GM08714 (cell line): ENCODE results near the gene VAPA.
A peak's percentile ranks its signal among the peaks of the same experiment; 100 is the strongest.

ENCODE experiments used
- H3K4me3 ChIP-seq: fragments of 200-500 bp; sonication (Bioruptor generic); 2 replicates; pipeline ENCODE4 v1.5.1; 2014; ENCODE audit warnings: mild to moderate bottlenecking, low read length, inconsistent platforms
- ZNF274 ChIP-seq: IDR thresholded peaks from 2 replicates; pipeline ENCODE4 v1.6.1; 2012; ENCODE audit warnings: mild to moderate bottlenecking, low read depth, low read length

VAPA gene

GRCh38 chr18:9913526-9914333 is at the start of gene VAPA:
TSS of gene VAPA (plus strand) at chr18:9914016. CDS start at chr18:9914257, 241 bp downstream.
- TF ChIP-seq ZNF274 = no peak
- peak within 1 kb of the TSS; percentile 84 for H3K4me3 ChIP-seq

- H3K4me3 ChIP-seq = no peak overlapping the region
- TF ChIP-seq ZNF274 = no peak
Observed at GRCh38 chr18:9865764-9866490, 47.9 kb upstream of the VAPA start.

- H3K4me3 ChIP-seq = no peak overlapping the region
- TF ChIP-seq ZNF274 = no peak
Observed at GRCh38 chr18:9866627-9867026, 47.2 kb upstream of the VAPA start.

- no peak overlapping the region for H3K4me3 ChIP-seq
- TF ChIP-seq ZNF274 = no peak
Observed at GRCh38 chr18:9867071-9867594, 46.7 kb upstream of the VAPA start.

- H3K4me3 ChIP-seq = no peak overlapping the region
- no peak for TF ChIP-seq ZNF274
Observed at GRCh38 chr18:9868857-9869714, 44.7 kb upstream of the VAPA start.

GRCh38 chr18:9869715-9870430 is 43.9 kb upstream of the VAPA start:
- TF ChIP-seq ZNF274 = no peak
- H3K4me3 ChIP-seq = no peak overlapping the region

GRCh38 chr18:9870431-9871008 is 43.3 kb upstream of the VAPA start:
- H3K4me3 ChIP-seq = no peak overlapping the region
- TF ChIP-seq ZNF274 = no peak

GRCh38 chr18:9871244-9871746 is 42.5 kb upstream of the VAPA start:
- no peak overlapping the region for H3K4me3 ChIP-seq
- TF ChIP-seq ZNF274 = no peak

- TF ChIP-seq ZNF274 = no peak
- no peak overlapping the region for H3K4me3 ChIP-seq
Observed at GRCh38 chr18:9872823-9873222, 41.0 kb upstream of the VAPA start.

GRCh38 chr18:9874728-9875127 is 39.1 kb upstream of the VAPA start:
- TF ChIP-seq ZNF274 = no peak
- H3K4me3 ChIP-seq = no peak overlapping the region

GRCh38 chr18:9876212-9876866 is 37.5 kb upstream of the VAPA start:
- TF ChIP-seq ZNF274 = no peak
- no peak overlapping the region for H3K4me3 ChIP-seq

GRCh38 chr18:9876867-9877654 is 36.8 kb upstream of the VAPA start:
- TF ChIP-seq ZNF274 = no peak
- no peak overlapping the region for H3K4me3 ChIP-seq

GRCh38 chr18:9877655-9878014 is 36.2 kb upstream of the VAPA start:
- H3K4me3 ChIP-seq = no peak overlapping the region
- TF ChIP-seq ZNF274 = no peak
